T-helper 1 cell treated with Interleukin-12 subunit alpha and Interleukin-12 subunit beta and Interleukin-4 antibody, amounts not matched to agents 30 μg/mL and 1 μg/mL, for 36 hours (primary cell): ENCODE measurements around the gene FAM120AOS.

ENCODE experiments used
- H3K27ac Mint-ChIP-seq: one replicate; pipeline ENCODE4 v1.8.0; 2021; ENCODE audit warnings: mild to moderate bottlenecking, mixed read lengths
- H3K27me3 Mint-ChIP-seq: one replicate; pipeline ENCODE4 v1.8.0; 2021; ENCODE audit warnings: low read depth, mixed read lengths
- H3K36me3 Mint-ChIP-seq: one replicate; pipeline ENCODE4 v1.8.0; 2021; ENCODE audit warnings: low read depth, mixed read lengths
- H3K4me1 Mint-ChIP-seq: one replicate; pipeline ENCODE4 v1.8.0; 2021; ENCODE audit warnings: low read depth, mixed read lengths
- H3K4me3 Mint-ChIP-seq: one replicate; pipeline ENCODE4 v1.8.0; 2021; ENCODE audit warnings: mild to moderate bottlenecking, moderate library complexity, mixed read lengths
- H3K9me3 Mint-ChIP-seq: one replicate; pipeline ENCODE4 v1.8.0; 2021; ENCODE audit warnings: mixed read lengths

Gene FAM120AOS

DNA sequence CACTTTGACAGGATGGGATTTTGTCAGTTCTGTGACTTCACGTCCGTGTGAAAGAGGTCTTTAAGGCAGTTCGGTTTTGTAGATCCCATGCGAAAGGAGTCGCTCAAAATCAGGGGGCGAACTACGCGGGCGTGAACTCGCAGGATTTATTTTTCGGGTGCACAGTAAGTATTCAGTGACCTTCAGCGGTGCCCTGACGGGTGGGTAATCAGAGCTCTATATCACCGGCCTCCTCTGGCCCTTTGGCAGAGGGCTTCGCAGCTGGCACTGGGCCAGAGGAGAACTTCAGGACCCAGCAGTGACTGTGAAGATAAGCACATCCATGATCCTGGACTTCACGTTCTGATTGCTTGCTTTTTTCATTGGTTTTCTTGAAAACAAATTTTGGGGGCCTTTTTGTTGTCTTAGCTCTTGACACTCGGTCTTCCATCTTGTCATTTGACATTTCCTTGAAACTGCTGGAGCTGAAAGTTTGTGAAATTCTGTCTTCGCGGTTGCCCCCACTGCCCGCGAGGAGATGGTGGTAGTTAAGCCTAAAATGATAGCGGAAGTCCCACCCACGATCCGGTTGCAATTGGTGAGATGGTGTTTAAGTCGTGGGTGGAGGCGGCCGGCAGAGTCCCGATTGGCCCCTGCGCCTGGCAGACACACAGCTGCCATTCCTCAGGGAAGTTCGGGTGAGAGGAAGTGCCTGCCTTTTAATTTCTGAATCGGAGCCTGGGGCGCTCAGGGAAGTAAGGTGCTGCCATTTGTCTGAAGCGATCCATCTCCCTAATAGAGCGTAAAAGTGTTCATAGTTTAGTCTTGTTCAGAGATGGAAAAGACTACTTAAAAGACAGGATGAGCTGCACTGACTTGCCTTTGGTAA lies at the start of gene FAM120AOS:
Gene FAM120AOS, minus strand, starts transcription at position 535 of the 868 bp plus-strand sequence. CDS start 872 bp downstream, outside the sequence.
- Mint-ChIP-seq H3K4me1 (peaks cover 39% of the 10 kb centered on the region), H3K9me3 (no peaks in the 10 kb centered on the region), H3K27me3 (no peaks in the 10 kb centered on the region), H3K4me3 (peak within 1 kb of the TSS; percentile 100), H3K27ac (peak within 1 kb of the TSS; percentile 98), H3K36me3 (peaks cover 21% of the 10 kb centered on the region)

DNA sequence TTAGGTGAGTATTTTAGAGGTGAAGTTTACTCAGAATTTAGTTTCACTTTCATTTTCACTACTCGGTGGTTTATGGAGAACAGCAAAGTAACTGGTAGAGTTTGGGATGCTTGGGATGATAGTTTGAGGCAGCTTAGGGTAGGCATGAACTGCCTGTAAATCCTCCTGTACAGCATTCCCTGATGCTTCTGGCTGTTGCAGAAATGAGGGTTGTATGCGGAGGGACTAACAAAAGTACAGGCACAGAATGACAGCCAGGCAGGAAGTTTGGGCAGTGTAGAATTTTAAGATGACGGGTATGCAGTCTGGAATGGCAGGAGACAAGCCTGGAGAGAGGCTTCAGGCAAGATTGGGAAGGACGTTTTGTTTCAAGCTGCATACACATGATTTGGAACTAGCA lies 48.0 kb upstream of the FAM120AOS start:
- Mint-ChIP-seq H3K9me3 (no peaks in the 10 kb centered on the region), H3K27ac (peak overlapping the region; percentile 81), H3K4me3 (peak overlapping the region; percentile 84), H3K27me3 (no peaks in the 10 kb centered on the region), H3K36me3 (peaks cover 30% of the 10 kb centered on the region), H3K4me1 (peaks cover 38% of the 10 kb centered on the region)

DNA sequence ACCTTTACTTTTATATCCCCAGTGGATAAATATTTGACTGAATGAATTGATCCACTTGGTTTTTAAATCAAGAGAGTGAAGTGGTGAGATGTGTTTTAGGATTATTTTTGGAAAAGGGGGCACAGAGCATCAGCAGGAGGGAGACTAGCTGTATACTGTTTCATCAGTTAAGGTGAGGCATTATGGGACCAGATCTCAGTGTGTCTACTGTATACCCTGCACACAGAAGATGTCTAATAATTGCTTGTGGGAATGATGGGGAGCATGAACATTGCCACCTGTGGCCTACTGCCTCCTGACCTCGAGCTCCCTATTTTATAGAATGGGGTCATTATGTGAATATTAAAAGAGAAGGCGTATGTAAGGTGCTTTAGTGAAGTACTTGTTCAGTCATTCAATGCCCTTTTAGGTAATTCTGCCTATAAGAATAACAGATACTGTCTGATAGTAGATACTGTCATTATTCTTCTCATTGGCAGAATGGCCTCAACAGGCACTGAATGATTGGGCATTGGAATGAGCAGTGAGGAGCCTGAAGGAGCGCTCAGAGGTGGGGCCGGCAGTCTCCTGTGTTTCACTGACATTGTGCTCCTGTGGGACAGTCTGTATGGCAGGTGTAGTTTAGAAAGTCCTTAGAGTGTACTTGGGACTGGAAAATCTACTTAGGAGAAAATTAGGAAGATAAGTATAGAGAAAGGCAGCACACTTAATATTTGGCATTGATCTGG lies 47.4 kb upstream of the FAM120AOS start:
- H3K4me3 Mint-ChIP-seq = peak overlapping the region; percentile 84
- peaks cover 35% of the 10 kb centered on the region for H3K4me1 Mint-ChIP-seq
- peaks cover 30% of the 10 kb centered on the region for H3K36me3 Mint-ChIP-seq
- no peaks in the 10 kb centered on the region for H3K27me3 Mint-ChIP-seq
- H3K27ac Mint-ChIP-seq = peak overlapping the region; percentile 81
- H3K9me3 Mint-ChIP-seq = no peaks in the 10 kb centered on the region

GRCh38 chr9:93496285-93496684 lies 42.9 kb upstream of the FAM120AOS start:
- Mint-ChIP-seq H3K27me3 (no peaks in the 10 kb centered on the region), H3K36me3 (peaks cover 28% of the 10 kb centered on the region), H3K4me3 (no peak overlapping the region), H3K9me3 (no peaks in the 10 kb centered on the region), H3K4me1 (peaks cover 21% of the 10 kb centered on the region), H3K27ac (no peak overlapping the region)

DNA sequence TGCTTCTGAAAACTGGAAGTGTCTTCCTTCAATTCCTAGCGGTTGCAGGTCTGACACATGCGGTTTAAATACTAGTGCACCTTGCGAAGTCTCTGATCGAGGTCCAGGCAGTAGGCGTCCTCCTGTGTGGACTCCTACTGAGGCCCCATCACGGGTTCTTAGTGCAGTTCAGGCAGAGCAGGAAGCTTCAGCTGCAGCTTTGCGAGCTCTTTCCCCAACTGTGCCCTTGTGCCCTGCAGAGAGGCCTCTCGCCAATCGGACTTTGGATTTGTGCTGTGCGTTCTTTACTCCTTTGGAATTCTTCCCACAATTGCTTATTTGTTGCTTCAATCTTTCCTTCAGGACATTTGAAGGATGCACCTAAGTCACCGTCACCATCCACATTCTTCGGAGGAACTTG lies 40.6 kb upstream of the FAM120AOS start:
- no peaks in the 10 kb centered on the region for H3K27me3 Mint-ChIP-seq
- peaks cover 22% of the 10 kb centered on the region for H3K36me3 Mint-ChIP-seq
- no peaks in the 10 kb centered on the region for H3K9me3 Mint-ChIP-seq
- no peak overlapping the region for H3K27ac Mint-ChIP-seq
- no peak overlapping the region for H3K4me3 Mint-ChIP-seq
- H3K4me1 Mint-ChIP-seq = peaks cover 8% of the 10 kb centered on the region

GRCh38 chr9:93492327-93492726 lies 38.9 kb upstream of the FAM120AOS start:
- Mint-ChIP-seq H3K36me3 (peaks cover 27% of the 10 kb centered on the region), H3K27ac (no peak overlapping the region), H3K4me3 (no peak overlapping the region), H3K4me1 (peaks cover 16% of the 10 kb centered on the region), H3K9me3 (no peaks in the 10 kb centered on the region), H3K27me3 (no peaks in the 10 kb centered on the region)

DNA sequence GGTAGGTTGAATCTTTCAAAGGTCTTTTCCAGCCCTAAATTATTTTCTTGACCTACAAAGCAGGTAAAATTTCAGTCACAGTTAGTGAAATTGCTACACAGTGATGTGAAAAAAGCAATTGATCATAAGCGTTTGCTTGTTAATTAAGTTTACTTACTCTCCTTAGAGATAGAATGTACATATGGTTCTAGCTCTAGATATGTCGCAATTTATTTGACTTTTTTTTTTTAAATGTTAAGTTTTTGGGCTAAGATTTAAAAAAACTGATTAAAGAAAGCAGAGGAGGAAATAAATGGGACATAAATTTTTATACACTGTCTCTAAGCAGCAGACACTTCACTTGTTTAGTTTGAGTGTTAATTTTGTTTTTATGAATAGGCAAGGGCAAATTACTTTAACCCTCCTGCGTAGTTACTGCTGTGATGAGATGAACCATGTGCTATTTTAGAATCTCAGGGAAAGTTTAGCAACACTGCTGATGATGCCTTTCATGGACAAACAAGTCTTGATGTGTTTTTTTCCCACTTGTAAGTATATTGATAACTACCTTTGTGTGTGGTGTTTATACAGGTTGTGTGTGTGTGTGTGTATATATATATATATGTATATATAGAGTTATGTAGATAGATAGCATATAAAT lies 38.3 kb upstream of the FAM120AOS start:
- no peak overlapping the region for H3K4me3 Mint-ChIP-seq
- no peaks in the 10 kb centered on the region for H3K9me3 Mint-ChIP-seq
- peaks cover 28% of the 10 kb centered on the region for H3K36me3 Mint-ChIP-seq
- H3K27ac Mint-ChIP-seq = no peak overlapping the region
- H3K4me1 Mint-ChIP-seq = peaks cover 18% of the 10 kb centered on the region
- no peaks in the 10 kb centered on the region for H3K27me3 Mint-ChIP-seq

- H3K36me3 Mint-ChIP-seq = peaks cover 37% of the 10 kb centered on the region
- no peaks in the 10 kb centered on the region for H3K27me3 Mint-ChIP-seq
- no peaks in the 10 kb centered on the region for H3K9me3 Mint-ChIP-seq
- peak overlapping the region; percentile 12 for H3K27ac Mint-ChIP-seq
- peaks cover 13% of the 10 kb centered on the region for H3K4me1 Mint-ChIP-seq
- no peak overlapping the region for H3K4me3 Mint-ChIP-seq
Measured at GRCh38 chr9:93488244-93488643, 34.9 kb upstream of the FAM120AOS start.

- no peaks in the 10 kb centered on the region for H3K9me3 Mint-ChIP-seq
- no peak overlapping the region for H3K27ac Mint-ChIP-seq
- peaks cover 13% of the 10 kb centered on the region for H3K4me1 Mint-ChIP-seq
- peaks cover 42% of the 10 kb centered on the region for H3K36me3 Mint-ChIP-seq
- H3K27me3 Mint-ChIP-seq = no peaks in the 10 kb centered on the region
- H3K4me3 Mint-ChIP-seq = no peak overlapping the region
Measured at GRCh38 chr9:93486268-93486667, 32.9 kb upstream of the FAM120AOS start.

DNA sequence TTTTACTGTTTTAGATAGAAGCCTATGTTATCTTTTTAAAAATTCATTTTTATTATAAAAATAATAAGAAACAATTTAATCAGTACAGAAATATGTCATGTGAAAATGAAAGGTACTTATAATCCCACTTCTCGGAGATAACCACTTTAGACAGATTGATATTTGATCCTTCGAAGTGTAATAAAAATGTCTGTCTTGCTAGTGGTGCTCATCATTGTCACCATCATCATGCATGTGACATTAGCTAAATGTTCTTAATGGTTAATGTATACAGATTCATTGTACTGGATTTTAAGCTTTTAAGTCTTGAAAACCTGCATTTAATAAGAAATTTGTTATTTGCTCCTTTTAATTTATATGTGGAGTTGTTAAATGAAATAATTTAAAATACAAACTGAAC lies 30.1 kb upstream of the FAM120AOS start:
- Mint-ChIP-seq H3K4me1 (peaks cover 17% of the 10 kb centered on the region), H3K27me3 (no peaks in the 10 kb centered on the region), H3K4me3 (no peak overlapping the region), H3K9me3 (no peaks in the 10 kb centered on the region), H3K27ac (no peak overlapping the region), H3K36me3 (peaks cover 42% of the 10 kb centered on the region)

DNA sequence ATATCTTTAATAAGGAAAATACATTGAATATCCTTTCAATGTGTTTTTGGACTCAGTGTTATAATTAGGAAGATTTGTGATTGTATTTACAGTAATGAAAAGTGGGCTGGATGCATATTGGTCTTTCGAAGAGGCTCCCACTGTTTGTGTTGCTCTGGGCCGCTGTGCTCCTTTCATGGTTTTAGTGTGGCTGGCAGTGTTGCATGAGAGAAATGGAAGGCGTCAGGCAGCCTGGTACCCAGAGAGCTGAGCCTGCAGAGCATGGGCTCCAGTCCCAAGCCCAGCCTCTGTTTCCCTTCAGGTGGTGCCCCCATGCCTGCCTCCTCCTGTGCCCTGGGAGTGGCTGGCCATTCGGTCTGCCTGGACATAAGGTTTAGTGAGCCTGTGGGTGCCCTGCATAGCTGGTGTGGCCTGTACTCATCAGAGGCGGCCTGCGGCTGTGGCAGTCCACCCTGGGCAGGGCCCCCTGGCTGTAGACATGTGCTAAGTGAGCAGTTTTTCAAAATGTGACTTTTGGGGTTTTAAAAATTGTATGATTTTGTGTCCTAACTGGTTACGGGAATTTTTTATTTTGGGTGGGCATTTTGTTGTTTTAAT lies 27.4 kb upstream of the FAM120AOS start:
- H3K9me3 Mint-ChIP-seq = no peaks in the 10 kb centered on the region
- H3K4me3 Mint-ChIP-seq = no peak overlapping the region
- H3K27ac Mint-ChIP-seq = peak overlapping the region; percentile 13
- H3K4me1 Mint-ChIP-seq = peaks cover 9% of the 10 kb centered on the region
- H3K27me3 Mint-ChIP-seq = no peaks in the 10 kb centered on the region
- H3K36me3 Mint-ChIP-seq = peaks cover 40% of the 10 kb centered on the region

GRCh38 chr9:93480262-93480661 lies 26.9 kb upstream of the FAM120AOS start:
- peaks cover 40% of the 10 kb centered on the region for H3K36me3 Mint-ChIP-seq
- H3K27ac Mint-ChIP-seq = no peak overlapping the region
- H3K27me3 Mint-ChIP-seq = no peaks in the 10 kb centered on the region
- H3K4me1 Mint-ChIP-seq = peaks cover 14% of the 10 kb centered on the region
- no peak overlapping the region for H3K4me3 Mint-ChIP-seq
- no peaks in the 10 kb centered on the region for H3K9me3 Mint-ChIP-seq

- Mint-ChIP-seq H3K9me3 (no peaks in the 10 kb centered on the region), H3K27ac (no peak overlapping the region), H3K36me3 (peaks cover 40% of the 10 kb centered on the region), H3K4me3 (no peak overlapping the region), H3K4me1 (peaks cover 17% of the 10 kb centered on the region), H3K27me3 (no peaks in the 10 kb centered on the region)
Measured at GRCh38 chr9:93479726-93480125, 26.3 kb upstream of the FAM120AOS start.

- Mint-ChIP-seq H3K36me3 (peaks cover 34% of the 10 kb centered on the region), H3K27ac (peak overlapping the region; percentile 0), H3K4me1 (peaks cover 17% of the 10 kb centered on the region), H3K9me3 (no peaks in the 10 kb centered on the region), H3K27me3 (no peaks in the 10 kb centered on the region), H3K4me3 (no peak overlapping the region)
Measured at GRCh38 chr9:93477397-93477796, 24.0 kb upstream of the FAM120AOS start.
